NCI-H2227 treated with DMSO at 0.1 percent for 48 hours (cell line): Measurements from ENCODE around the gene GRAMD1A.

Experiments used
- DNase-seq: peaks from one replicate; lab custom pipeline; 2025; lab: John Stamatoyannopoulos, UW

The GRAMD1A gene

DNA sequence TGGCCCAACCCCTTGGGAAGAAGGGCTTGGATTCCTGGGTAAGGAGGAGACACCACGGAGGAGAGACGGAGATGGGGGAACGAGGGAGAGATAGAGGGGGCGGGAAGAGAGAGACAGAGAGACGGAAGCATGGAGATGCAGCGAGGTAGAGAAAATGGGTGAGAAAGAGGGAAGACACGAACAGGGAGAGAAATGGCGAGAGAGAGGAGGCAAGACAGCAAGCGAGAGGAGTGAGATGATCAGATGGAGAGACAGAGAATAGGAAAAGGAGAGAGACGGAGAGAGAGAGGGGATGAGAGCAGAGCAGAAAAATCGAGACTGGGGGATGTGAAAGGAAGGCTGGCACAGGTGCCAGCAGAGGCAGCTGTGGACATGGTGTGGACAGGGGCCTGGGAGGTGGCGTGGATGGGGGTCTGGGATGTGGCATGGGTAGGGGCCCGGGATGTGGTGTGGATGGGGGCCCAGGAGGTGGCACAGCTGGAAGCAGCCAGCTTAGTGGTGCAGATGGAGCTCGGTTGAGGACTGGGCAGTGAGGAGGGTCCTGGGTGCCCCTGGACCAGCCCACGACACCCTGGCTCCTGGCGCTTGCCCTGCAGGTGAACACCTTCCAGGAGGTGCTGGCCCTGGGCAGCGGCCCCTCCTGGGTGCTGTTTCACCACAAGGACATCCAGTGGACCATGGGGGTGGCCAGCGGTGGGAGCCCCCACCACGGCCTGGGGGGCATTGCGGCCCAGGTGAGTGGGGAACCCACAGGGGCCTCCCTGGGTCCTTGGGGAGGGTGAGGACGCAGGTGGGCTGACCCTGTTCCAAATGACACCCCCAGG lies 75.3 kb downstream of the GRAMD1A start:
- DNase-seq: no peak

DNA sequence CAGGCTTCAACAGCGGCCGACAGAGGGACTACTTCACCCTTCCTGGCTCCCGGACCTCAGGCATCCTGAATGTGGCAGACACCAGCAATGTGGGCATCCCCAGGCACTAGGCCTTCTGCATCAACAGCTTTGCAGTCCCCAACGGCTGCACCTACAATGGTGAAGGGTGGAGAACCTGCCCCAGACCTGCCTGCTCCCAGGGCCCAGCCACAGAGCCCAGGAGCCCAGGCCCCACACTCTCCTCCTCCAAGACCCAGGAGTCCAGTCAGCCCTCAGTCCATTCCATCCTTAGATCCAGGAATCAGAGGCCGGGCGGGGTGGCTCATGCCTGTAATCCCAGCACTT lies 75.9 kb downstream of the GRAMD1A start:
- no peak for DNase-seq
